T-cell (primary cell): Measurements from ENCODE around the gene NRP1. TPM values are rescaled to one million over a fixed set of nuclear protein-coding genes. Genes with fewer than 3 reads are reported as not detected.

Source experiments
- ATAC-seq, 4 experiments: fragments of 200-7000 bp in 3 of 4; fragments of 150-1000 bp in 1 of 4; cut with Tn5 transposase; replicated peaks in 1 of 4; 1 replicate in 3 of 4; 2 replicates in 1 of 4; pipeline ENCODE4 v1.10.0; 2021; ENCODE audit warnings: moderate library complexity in 3 of 4, mild to moderate bottlenecking in 2 of 4, moderate number of reproducible peaks in 1 of 4
- CTCF ChIA-PET, 2 donors: fragments of 300-600 bp; sonication (Branson Sonifier 250); formaldehyde crosslinking; loops; one replicate each; lab custom pipeline; 2022; ENCODE audit warnings: antibody characterized with exemption in 2 of 2; lab: Charles Lee
- POLR2A ChIA-PET, 2 donors: fragments of 300-600 bp; sonication (Branson Sonifier 250); formaldehyde crosslinking; loops; one replicate each; lab custom pipeline; 2022; ENCODE audit warnings: antibody characterized with exemption in 2 of 2; lab: Charles Lee
- DNase-seq, 35 experiments: peaks; one replicate each; pipeline versions ENCODE4 v3.0.0 to v3.0.0-alpha.2; 2013 to 2023
- H3K27ac ChIP-seq: one replicate; pipeline ENCODE4 v1.5.1; 2013; ENCODE audit warnings: low read length
- H3K27me3 ChIP-seq, 2 experiments: replicated peaks in 1 of 2; 1 replicate in 1 of 2; 2 replicates in 1 of 2; pipeline versions ENCODE4 v1.6.1 to v1.7.0; 2013; ENCODE audit warnings: low read length in 1 of 2, mixed read lengths in 1 of 2; ENCODE audit not compliant: control insufficient read depth in 2 of 2, insufficient read depth in 2 of 2; ENCODE audit errors: extremely low read depth in 1 of 2
- H3K36me3 ChIP-seq, 2 donors: 1 replicate in 1 of 2; 2 replicates in 1 of 2; pipeline versions ENCODE4 v1.6.1 to v1.7.0; 2013; ENCODE audit warnings: low read length in 1 of 2; ENCODE audit not compliant: control insufficient read depth in 2 of 2, insufficient read depth in 1 of 2; ENCODE audit errors: extremely low read depth in 1 of 2
- H3K4me1 ChIP-seq, 2 experiments: 1 replicate in 1 of 2; 2 replicates in 1 of 2; pipeline versions ENCODE4 v1.6.1 to v1.7.0; 2013; ENCODE audit warnings: low read length in 2 of 2, mixed read lengths in 1 of 2; ENCODE audit not compliant: insufficient read depth in 2 of 2, control insufficient read depth in 1 of 2; ENCODE audit errors: extremely low read depth in 1 of 2
- H3K4me3 ChIP-seq, 2 donors: 1 replicate in 1 of 2; 2 replicates in 1 of 2; pipeline versions ENCODE4 v1.5.1 to v1.7.0; 2013; ENCODE audit warnings: mild to moderate bottlenecking in 2 of 2, low read length in 1 of 2, moderate library complexity in 1 of 2; ENCODE audit not compliant: control insufficient read depth in 1 of 2; ENCODE audit errors: extremely low read depth in 1 of 2
- H3K9me3 ChIP-seq: 2 replicates; pipeline ENCODE4 v1.7.0; 2013
- H3K27ac Mint-ChIP-seq, 2 donors: one replicate each; pipeline ENCODE4 v1.8.0; 2020 to 2021; ENCODE audit warnings: mild to moderate bottlenecking in 2 of 2, mixed read lengths in 2 of 2
- H3K27me3 Mint-ChIP-seq, 2 donors: one replicate each; pipeline ENCODE4 v1.8.0; 2021 to 2022; ENCODE audit warnings: mixed read lengths in 2 of 2
- H3K36me3 Mint-ChIP-seq: one replicate; pipeline ENCODE4 v1.8.0; 2021; ENCODE audit warnings: mixed read lengths
- H3K4me1 Mint-ChIP-seq, 3 donors: one replicate each; pipeline ENCODE4 v1.8.0; 2020 to 2022; ENCODE audit warnings: mixed read lengths in 3 of 3, mild to moderate bottlenecking in 1 of 3
- H3K4me3 Mint-ChIP-seq, 3 donors: one replicate each; pipeline ENCODE4 v1.8.0; 2020 to 2022; ENCODE audit warnings: mild to moderate bottlenecking in 3 of 3, mixed read lengths in 3 of 3, moderate library complexity in 3 of 3
- H3K9me3 Mint-ChIP-seq, 3 donors: one replicate each; pipeline ENCODE4 v1.8.0; 2020 to 2022; ENCODE audit warnings: mixed read lengths in 3 of 3
- whole genome bisulfite sequencing: methylation state at CpG from one replicate; pipeline ENCODE4 v1.1.5; 2013; ENCODE audit warnings: missing lambda C conversion rate; ENCODE audit not compliant: insufficient coverage; 5-methylcytosine and 5-hydroxymethylcytosine counted together
- total RNA-seq, 35 experiments: library from RNA in 6 of 35; stranded (reverse) in 6 of 35; fragments of 120-200 nt in 1 of 35; gene quantifications; one replicate each; pipeline versions ENCODE4 v1.2.1 to v1.2.4 and lab custom pipeline; 2013 to 2026

Gene NRP1
- total RNA-seq, 5 donors from 2014 or later (not counting 1 experiment from before 2014, with no cell fraction given), result 0.62 to 1.9 (median 1.1) TPM; not detected in 2

DNA sequence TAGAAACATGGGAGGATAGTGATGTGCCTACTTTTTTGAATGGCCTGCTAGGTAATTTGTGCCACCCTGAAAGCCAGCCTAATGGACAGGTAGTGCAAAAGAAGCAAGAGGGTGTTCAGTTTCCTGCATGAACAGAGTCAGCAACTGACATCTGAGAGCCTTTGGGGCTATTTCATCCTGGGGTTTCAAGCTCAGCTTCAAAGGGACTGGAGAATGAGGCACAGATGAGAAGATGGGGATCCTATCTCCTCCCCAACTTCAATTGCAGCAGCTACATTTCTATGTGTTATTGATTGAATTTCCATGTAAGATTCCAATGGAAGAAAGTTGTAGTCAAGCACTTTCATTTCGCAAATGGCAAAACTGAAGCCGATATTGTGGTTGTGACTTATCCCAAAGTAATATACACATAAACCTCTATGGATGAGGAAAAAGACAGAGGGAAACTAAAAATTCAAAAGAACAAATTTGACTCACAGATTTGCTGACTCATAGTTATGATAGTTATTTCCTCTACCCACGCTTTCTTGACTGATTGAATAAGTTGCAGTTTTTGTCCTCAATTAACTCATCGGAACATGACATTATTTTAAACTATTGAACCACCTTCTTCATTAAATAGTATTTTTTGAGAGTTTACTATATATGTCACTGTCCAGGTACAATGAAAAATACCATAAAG, 42.6 kb upstream of the NRP1 start:
- Mint-ChIP-seq H3K4me1 (no peaks in the 10 kb centered on the region), H3K36me3 (no peaks in the 10 kb centered on the region), H3K9me3 (no peaks in the 10 kb centered on the region), H3K4me3 (no peak overlapping the region), H3K27ac (no peak overlapping the region), H3K27me3 (peaks cover 6 to 7% of the 10 kb centered on the region in 2 donors)
- DNase-seq (no peak), ATAC-seq (no peak)
- ChIA-PET POLR2A (no interaction called here), CTCF (interaction anchor here in 1 of 2 donors (1.5 kb wide), 1 partner anchor 184 kb away, joined by 3 read pairs; no protein-coding TSS in a partner anchor)
- Histone ChIP-seq H3K4me1 (no peaks in the 10 kb centered on the region), H3K9me3 (no peaks in the 10 kb centered on the region), H3K27me3 (no peaks in the 10 kb centered on the region), H3K27ac (no peak overlapping the region), H3K36me3 (no peaks in the 10 kb centered on the region), H3K4me3 (no peak overlapping the region)
- WGBS, result no CpG with 5 or more reads among the region's 4 CpGs

DNA sequence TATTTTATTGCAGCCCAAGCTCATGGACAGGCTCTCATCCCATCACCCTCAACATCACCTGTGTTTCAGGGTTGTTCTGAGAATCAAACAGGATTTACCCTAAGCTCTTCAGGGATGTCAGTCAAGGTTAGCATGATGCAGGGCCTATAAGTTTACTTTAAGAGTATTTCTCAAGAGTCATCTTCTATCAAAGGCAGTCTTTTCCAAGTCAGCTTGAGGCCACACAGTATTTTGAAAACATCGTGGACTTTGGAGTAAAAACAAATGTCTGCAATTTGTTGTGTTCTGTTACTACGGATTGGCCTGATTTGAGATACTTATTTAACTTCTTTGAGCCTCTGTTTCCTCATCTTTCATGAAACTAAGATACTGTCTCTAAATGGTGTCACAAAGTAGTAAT, 42.0 kb upstream of the NRP1 start:
- Mint-ChIP-seq H3K4me1 (no peaks in the 10 kb centered on the region), H3K27ac (no peak overlapping the region), H3K4me3 (no peak overlapping the region), H3K27me3 (peaks cover 3 to 10% of the 10 kb centered on the region in 2 donors), H3K9me3 (no peaks in the 10 kb centered on the region), H3K36me3 (no peaks in the 10 kb centered on the region)
- no peaks in the 10 kb centered on the region for H3K9me3 ChIP-seq
- ChIA-PET POLR2A (no interaction called here), CTCF (interaction anchor here in 1 of 2 donors (1.5 kb wide), 1 partner anchor 183 kb away, joined by 3 read pairs; no protein-coding TSS in a partner anchor)
- H3K4me1 ChIP-seq, result no peaks in the 10 kb centered on the region
- ATAC-seq (no peak), DNase-seq (no peak)
- WGBS, result 100% methylated on average over 1 of the region's 2 CpGs
- no peaks in the 10 kb centered on the region for H3K27me3 ChIP-seq
- H3K27ac ChIP-seq, result no peak overlapping the region
- no peaks in the 10 kb centered on the region for H3K36me3 ChIP-seq
- H3K4me3 ChIP-seq, result no peak overlapping the region

DNA sequence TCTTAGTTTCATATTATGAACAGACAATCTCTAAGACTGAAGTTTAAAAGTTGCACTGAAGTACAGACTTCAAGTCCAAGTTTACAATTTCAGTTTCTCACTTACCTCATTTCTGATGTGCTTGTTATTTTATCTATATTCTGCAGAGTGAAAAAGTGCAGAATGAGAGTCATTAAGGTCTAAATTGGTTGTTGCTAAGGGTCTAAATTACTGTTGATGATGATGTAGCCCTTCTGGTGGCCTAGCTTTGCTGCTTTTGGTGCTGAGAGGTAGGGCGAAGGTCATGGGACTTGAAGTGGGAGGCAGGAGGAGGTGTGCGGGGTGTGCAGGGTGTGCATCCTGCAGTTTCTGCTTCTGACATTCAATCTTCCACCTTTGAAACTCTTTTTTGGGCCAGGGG, 38.8 kb upstream of the NRP1 start:
- ChIA-PET CTCF (no interaction called here), POLR2A (no interaction called here)
- WGBS, result no CpG with 5 or more reads among the region's 2 CpGs
- Mint-ChIP-seq H3K4me3 (no peak overlapping the region), H3K27me3 (peaks cover 3 to 19% of the 10 kb centered on the region in 2 donors), H3K36me3 (no peaks in the 10 kb centered on the region), H3K4me1 (no peaks in the 10 kb centered on the region), H3K27ac (no peak overlapping the region), H3K9me3 (peaks cover 0 to 7% (median 0%) of the 10 kb centered on the region in 3 donors)
- no peak overlapping the region for H3K4me3 ChIP-seq
- no peak for ATAC-seq
- no peak for DNase-seq
- H3K36me3 ChIP-seq, result no peaks in the 10 kb centered on the region
- no peaks in the 10 kb centered on the region for H3K9me3 ChIP-seq
- H3K27ac ChIP-seq, result no peak overlapping the region
- H3K4me1 ChIP-seq, result no peaks in the 10 kb centered on the region
- no peaks in the 10 kb centered on the region for H3K27me3 ChIP-seq

DNA sequence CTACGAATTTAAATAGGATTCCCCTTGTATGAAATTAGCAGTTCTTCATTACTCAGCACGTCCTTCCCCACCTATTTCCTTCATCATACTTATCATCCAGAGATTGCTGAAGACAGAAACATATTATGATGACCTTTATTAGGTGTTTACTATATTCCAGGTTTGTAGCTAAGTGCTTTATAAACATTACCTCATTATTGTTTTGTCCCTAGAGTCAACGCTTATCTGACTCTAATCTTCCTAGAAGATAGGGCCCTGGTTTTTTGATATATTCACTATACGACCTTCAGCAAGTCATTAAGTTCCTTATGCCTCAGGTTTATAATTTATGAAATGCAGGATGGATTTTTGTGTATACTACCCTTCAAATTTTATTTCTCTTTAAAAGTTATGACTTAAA, 36.8 kb upstream of the NRP1 start:
- no peak for DNase-seq
- ATAC-seq, result no peak
- no peaks in the 10 kb centered on the region for H3K36me3 ChIP-seq
- Mint-ChIP-seq H3K27ac (no peak overlapping the region), H3K4me1 (no peaks in the 10 kb centered on the region), H3K27me3 (peaks cover 3 to 21% of the 10 kb centered on the region in 2 donors), H3K9me3 (peaks cover 2 to 11% (median 3%) of the 10 kb centered on the region in 3 donors), H3K4me3 (no peak overlapping the region), H3K36me3 (no peaks in the 10 kb centered on the region)
- ChIA-PET POLR2A (no interaction called here), CTCF (no interaction called here)
- no peak overlapping the region for H3K27ac ChIP-seq
- no peak overlapping the region for H3K4me3 ChIP-seq
- no peaks in the 10 kb centered on the region for H3K4me1 ChIP-seq
- no peaks in the 10 kb centered on the region for H3K27me3 ChIP-seq
- H3K9me3 ChIP-seq, result no peaks in the 10 kb centered on the region
- no CpG with 5 or more reads among the region's 4 CpGs for WGBS

DNA sequence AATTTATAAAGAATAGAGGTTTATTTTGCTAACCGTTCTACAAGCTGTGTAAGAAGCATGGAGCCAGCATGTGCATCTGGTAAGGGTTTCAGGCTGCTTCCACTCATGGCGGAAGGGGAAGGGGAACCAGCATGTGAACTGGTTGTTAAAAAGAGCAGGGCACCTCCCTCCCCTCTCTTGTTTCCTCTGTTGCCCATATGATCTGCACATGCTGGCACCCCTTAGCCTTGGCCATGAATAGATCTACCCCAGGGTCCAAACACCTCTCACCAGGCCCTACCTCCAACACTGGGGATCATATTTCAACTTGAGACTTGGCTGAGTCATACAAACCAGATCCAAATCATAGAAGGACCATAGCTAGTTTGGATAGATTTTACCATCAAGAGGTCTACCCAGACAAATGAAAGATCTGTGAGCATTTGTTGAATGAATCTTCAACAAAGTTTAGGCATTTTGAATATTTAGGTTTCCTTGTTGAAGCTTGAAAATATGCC, 36.0 kb upstream of the NRP1 start:
- CTCF ChIA-PET, result no interaction called here
- Mint-ChIP-seq H3K4me1 (no peaks in the 10 kb centered on the region), H3K4me3 (no peak overlapping the region), H3K27ac (no peak overlapping the region), H3K36me3 (no peaks in the 10 kb centered on the region), H3K9me3 (peaks cover 6 to 14% (median 6%) of the 10 kb centered on the region in 3 donors), H3K27me3 (peaks cover 3 to 21% of the 10 kb centered on the region in 2 donors)
- Histone ChIP-seq H3K36me3 (no peaks in the 10 kb centered on the region), H3K4me1 (no peaks in the 10 kb centered on the region), H3K9me3 (no peaks in the 10 kb centered on the region), H3K27me3 (no peaks in the 10 kb centered on the region), H3K27ac (no peak overlapping the region), H3K4me3 (no peak overlapping the region)
- no CpG with 5 or more reads among the region's 2 CpGs for whole genome bisulfite sequencing
- ATAC-seq (no peak), DNase-seq (no peak)
- POLR2A ChIA-PET, result no interaction called here

DNA sequence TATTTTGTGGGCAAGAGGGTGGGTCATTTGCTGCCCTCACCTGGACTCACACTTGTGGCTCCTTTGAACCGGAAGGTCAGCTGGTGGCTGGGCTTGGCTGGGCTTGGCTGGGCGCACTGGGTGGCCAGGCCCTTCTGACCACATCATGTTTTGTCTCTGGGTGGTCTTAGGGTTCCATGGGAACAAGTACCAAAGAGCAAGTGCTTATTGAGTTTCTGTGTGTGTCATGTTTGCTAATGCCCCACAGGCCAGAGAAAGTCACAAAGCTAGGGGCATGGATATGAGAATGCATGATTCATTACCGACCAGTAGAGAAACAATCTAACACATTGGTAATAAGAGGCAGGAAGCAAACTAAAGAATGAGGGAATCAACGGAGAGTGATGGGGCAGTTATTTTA, 33.6 kb upstream of the NRP1 start:
- H3K27ac ChIP-seq, result no peak overlapping the region
- peaks cover 0 to 5% of the 10 kb centered on the region in 2 experiments for H3K27me3 ChIP-seq
- ATAC-seq, result no peak
- CTCF ChIA-PET, result no interaction called here
- H3K4me1 Mint-ChIP-seq, result no peaks in the 10 kb centered on the region
- H3K4me3 ChIP-seq, result no peak overlapping the region
- DNase-seq, result no peak
- H3K9me3 Mint-ChIP-seq, result peaks cover 6 to 14% (median 6%) of the 10 kb centered on the region in 3 donors
- peaks cover 3 to 27% of the 10 kb centered on the region in 2 donors for H3K27me3 Mint-ChIP-seq
- POLR2A ChIA-PET, result no interaction called here
- no peaks in the 10 kb centered on the region for H3K4me1 ChIP-seq
- no peaks in the 10 kb centered on the region for H3K9me3 ChIP-seq
- H3K27ac Mint-ChIP-seq, result no peak overlapping the region
- H3K36me3 ChIP-seq, result no peaks in the 10 kb centered on the region
- no peaks in the 10 kb centered on the region for H3K36me3 Mint-ChIP-seq
- 86% methylated on average over 3 of the region's 4 CpGs for WGBS
- H3K4me3 Mint-ChIP-seq, result no peak overlapping the region
